ENCODE data around the gene LGALS3.

The LGALS3 gene

GRCh38 chr14:55194656-55195355 lies 65.8 kb downstream of the LGALS3 start:
- no peak for DNase-seq
